Natural killer cell (primary cell): ENCODE results near the gene SNTB2. TPM values are rescaled to one million over a fixed set of nuclear protein-coding genes. Genes with fewer than 3 reads are reported as not detected.
"Not testable (repeated sequence)": the region's sequence is repeated elsewhere in the genome, so short reads cannot be mapped to it uniquely, and the experiment has no call there.

Experiments
- ATAC-seq, 3 donors: fragments of 150-1000 bp in 2 of 3; fragments of 200-7000 bp in 1 of 3; cut with Tn5 transposase; 1 replicate in 1 of 3; 2 replicates in 2 of 3; pipeline ENCODE4 v1.10.0; 2021; ENCODE audit warnings: mild to moderate bottlenecking in 2 of 3, moderate library complexity in 2 of 3
- DNase-seq, 2 donors: peaks; one replicate each; pipeline versions ENCODE4 v3.0.0 to v3.0.0-alpha.2; 2013 to 2021; ENCODE audit warnings: mixed read lengths in 1 of 2
- H3K27ac ChIP-seq: one replicate; pipeline ENCODE4 v1.5.1; 2013; ENCODE audit warnings: mild to moderate bottlenecking, low read length
- H3K27me3 ChIP-seq: one replicate; pipeline ENCODE4 v1.6.1; 2013; ENCODE audit warnings: low read length; ENCODE audit not compliant: control insufficient read depth, insufficient read depth
- H3K36me3 ChIP-seq: one replicate; pipeline ENCODE4 v1.6.1; 2013; ENCODE audit warnings: low read length; ENCODE audit not compliant: control insufficient read depth, insufficient read depth
- H3K4me1 ChIP-seq: one replicate; pipeline ENCODE4 v1.6.1; 2013; ENCODE audit warnings: low read length; ENCODE audit not compliant: control insufficient read depth, insufficient read depth
- H3K4me3 ChIP-seq: one replicate; pipeline ENCODE4 v1.5.1; 2013; ENCODE audit warnings: low read length
- H3K9me3 ChIP-seq: one replicate; pipeline ENCODE4 v1.6.1; 2013; ENCODE audit warnings: low read length; ENCODE audit not compliant: control insufficient read depth, insufficient read depth
- H3K27ac Mint-ChIP-seq, 2 donors: one replicate each; pipeline ENCODE4 v1.8.0; 2022; ENCODE audit warnings: mild to moderate bottlenecking in 2 of 2, mixed read lengths in 2 of 2, moderate library complexity in 1 of 2
- H3K27me3 Mint-ChIP-seq, 2 donors: one replicate each; pipeline ENCODE4 v1.8.0; 2022; ENCODE audit warnings: low read depth in 2 of 2, mixed read lengths in 2 of 2
- H3K36me3 Mint-ChIP-seq: one replicate; pipeline ENCODE4 v1.8.0; 2022; ENCODE audit warnings: mixed read lengths
- H3K4me1 Mint-ChIP-seq, 2 donors: one replicate each; pipeline ENCODE4 v1.8.0; 2022; ENCODE audit warnings: mixed read lengths in 2 of 2
- H3K4me3 Mint-ChIP-seq: one replicate; pipeline ENCODE4 v1.8.0; 2022; ENCODE audit warnings: mild to moderate bottlenecking, moderate library complexity, mixed read lengths
- H3K9me3 Mint-ChIP-seq, 2 donors: one replicate each; pipeline ENCODE4 v1.8.0; 2022; ENCODE audit warnings: mixed read lengths in 2 of 2
- WGBS: methylation state at CpG from one replicate; pipeline ENCODE4 v1.1.7; 2013; ENCODE audit warnings: missing lambda C conversion rate; ENCODE audit not compliant: insufficient coverage; 5-methylcytosine and 5-hydroxymethylcytosine counted together
- intact Hi-C: fragments of 100-400 bp; cut with micrococcal nuclease; formaldehyde crosslinking; loops from one replicate; pipeline ENCODE4 v1.14.2; 2022
- total RNA-seq, 4 donors: library from RNA; stranded (reverse); fragments of 120-200 nt in 1 of 4; gene quantifications; one replicate each; pipeline versions ENCODE4 v1.2.3 to v1.2.4, GENCODE V29; 2013 to 2022
- TF ChIP-seq, protein P1 (sequence below): fragments of 200-600 bp; IDR thresholded peaks from one replicate; pipeline ENCODE4 v1.8.0; 2022; ENCODE audit warnings: antibody characterized with exemption

SNTB2 gene
- total RNA-seq, 3 donors from 2014 or later (not counting 1 experiment from before 2014, with no cell fraction given) = 43.8 to 55.2 (median 49.9) TPM

GRCh38 chr16:69285240-69285639 is 98.3 kb downstream of the SNTB2 start:
- 100% methylated on average over 1 of the region's 4 CpGs for WGBS
- TF ChIP-seq, protein P1, sequence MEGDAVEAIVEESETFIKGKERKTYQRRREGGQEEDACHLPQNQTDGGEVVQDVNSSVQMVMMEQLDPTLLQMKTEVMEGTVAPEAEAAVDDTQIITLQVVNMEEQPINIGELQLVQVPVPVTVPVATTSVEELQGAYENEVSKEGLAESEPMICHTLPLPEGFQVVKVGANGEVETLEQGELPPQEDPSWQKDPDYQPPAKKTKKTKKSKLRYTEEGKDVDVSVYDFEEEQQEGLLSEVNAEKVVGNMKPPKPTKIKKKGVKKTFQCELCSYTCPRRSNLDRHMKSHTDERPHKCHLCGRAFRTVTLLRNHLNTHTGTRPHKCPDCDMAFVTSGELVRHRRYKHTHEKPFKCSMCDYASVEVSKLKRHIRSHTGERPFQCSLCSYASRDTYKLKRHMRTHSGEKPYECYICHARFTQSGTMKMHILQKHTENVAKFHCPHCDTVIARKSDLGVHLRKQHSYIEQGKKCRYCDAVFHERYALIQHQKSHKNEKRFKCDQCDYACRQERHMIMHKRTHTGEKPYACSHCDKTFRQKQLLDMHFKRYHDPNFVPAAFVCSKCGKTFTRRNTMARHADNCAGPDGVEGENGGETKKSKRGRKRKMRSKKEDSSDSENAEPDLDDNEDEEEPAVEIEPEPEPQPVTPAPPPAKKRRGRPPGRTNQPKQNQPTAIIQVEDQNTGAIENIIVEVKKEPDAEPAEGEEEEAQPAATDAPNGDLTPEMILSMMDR = no peak

DNA sequence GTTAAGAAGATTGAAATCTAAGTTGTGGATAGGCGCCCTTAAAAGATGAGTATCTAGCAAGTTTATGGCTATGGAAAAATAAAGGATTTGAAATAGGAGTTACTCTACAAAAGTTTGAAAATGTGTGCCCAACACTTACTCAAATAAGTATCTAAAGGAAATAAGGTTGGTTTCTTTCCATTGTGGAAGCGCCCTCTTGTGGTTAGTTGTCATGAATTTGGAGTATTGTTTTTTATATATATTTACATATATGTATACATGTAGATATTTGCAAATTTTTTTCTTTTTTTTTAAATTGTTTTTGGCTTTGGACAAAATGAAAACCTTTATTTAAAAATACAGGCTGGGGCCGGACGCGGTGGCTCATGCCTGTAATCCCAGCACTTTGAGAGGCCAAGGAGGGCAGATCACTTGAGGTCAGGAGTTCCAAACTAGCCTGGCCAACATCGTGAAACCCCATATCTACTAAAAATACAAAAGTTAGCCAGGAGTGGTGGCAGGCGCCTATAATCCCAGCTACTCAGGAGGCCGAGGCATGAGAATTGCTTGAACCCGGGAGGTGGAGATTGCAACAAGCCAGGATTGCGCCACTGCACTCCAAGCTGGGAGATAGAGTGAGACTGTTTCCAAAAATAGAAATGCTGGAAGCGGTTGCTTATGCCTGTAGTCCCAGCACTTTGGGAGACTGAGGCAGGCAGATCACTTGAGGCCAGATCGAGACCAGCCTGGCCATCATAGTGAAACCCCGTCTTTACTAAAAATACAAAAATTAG is 100.2 kb downstream of the SNTB2 start:
- Mint-ChIP-seq H3K9me3 (no peaks in the 10 kb centered on the region), H3K36me3 (no peaks in the 10 kb centered on the region), H3K4me3 (no peak overlapping the region), H3K27ac (no peak overlapping the region), H3K27me3 (no peaks in the 10 kb centered on the region), H3K4me1 (no peaks in the 10 kb centered on the region)
- H3K36me3 ChIP-seq = peaks cover 13% of the 10 kb centered on the region
- H3K9me3 ChIP-seq = no peaks in the 10 kb centered on the region
- TF ChIP-seq, protein P1 = peak; percentile 79
- DNase-seq = peak in 1 of 2 donors; percentile 83
- H3K27me3 ChIP-seq = no peaks in the 10 kb centered on the region
- intact Hi-C loops = loop anchor here (1.0 kb wide), 1 partner anchor 137 kb away; no protein-coding TSS in a partner anchor
- WGBS = 94% methylated on average over 11 of the region's 13 CpGs
- no peaks in the 10 kb centered on the region for H3K4me1 ChIP-seq
- peak in 1 of 3 donors; percentile 51 for ATAC-seq
- no peak overlapping the region for H3K27ac ChIP-seq
- H3K4me3 ChIP-seq = no peak overlapping the region

More at GRCh38 chr16:69285240-69285639, 98.3 kb downstream of the SNTB2 start:
- Mint-ChIP-seq H3K36me3 (no peaks in the 10 kb centered on the region), H3K27me3 (no peaks in the 10 kb centered on the region), H3K4me1 (no peaks in the 10 kb centered on the region), H3K4me3 (no peak overlapping the region), H3K27ac (no peak overlapping the region), H3K9me3 (no peaks in the 10 kb centered on the region)
- peaks cover 13% of the 10 kb centered on the region for H3K36me3 ChIP-seq
- no peaks in the 10 kb centered on the region for H3K27me3 ChIP-seq
- intact Hi-C loops = no loop called here
- no peaks in the 10 kb centered on the region for H3K9me3 ChIP-seq
- no peaks in the 10 kb centered on the region for H3K4me1 ChIP-seq
- H3K4me3 ChIP-seq = no peak overlapping the region
- no peak overlapping the region for H3K27ac ChIP-seq
- no peak for ATAC-seq
- no peak for DNase-seq

GRCh38 chr16:69291657-69292056 is 104.7 kb downstream of the SNTB2 start:
- intact Hi-C loops, H3K4me1 ChIP-seq, H3K27ac Mint-ChIP-seq, H3K27ac ChIP-seq, H3K36me3 ChIP-seq, H3K9me3 ChIP-seq, H3K27me3 ChIP-seq, H3K36me3 Mint-ChIP-seq, DNase-seq, H3K4me1 Mint-ChIP-seq, H3K9me3 Mint-ChIP-seq, H3K4me3 ChIP-seq, ATAC-seq, H3K4me3 Mint-ChIP-seq, H3K27me3 Mint-ChIP-seq: not testable (repeated sequence)
- 92% methylated on average over 9 of the region's 9 CpGs for WGBS

DNA sequence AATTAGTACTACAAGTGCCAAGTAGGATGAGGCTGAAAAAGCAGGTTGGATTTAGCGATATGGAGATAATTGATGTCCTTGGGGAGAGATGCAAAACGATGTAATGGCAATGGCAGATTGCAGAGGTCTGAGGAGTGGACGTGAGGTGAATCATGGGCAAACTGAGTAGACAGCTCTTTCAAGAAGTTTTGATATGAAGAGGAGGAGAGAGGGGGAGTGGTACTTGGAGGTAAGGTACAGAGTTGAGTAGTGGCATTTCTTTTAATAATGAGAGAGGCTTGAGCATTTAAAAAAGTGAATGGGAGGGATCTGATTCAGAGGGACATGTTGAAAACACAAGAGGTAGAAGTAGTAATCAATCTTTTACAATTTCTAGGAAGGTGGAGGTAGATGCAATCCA is 106.4 kb downstream of the SNTB2 start:
- Histone ChIP-seq H3K27me3 (no peaks in the 10 kb centered on the region), H3K36me3 (peaks cover 2% of the 10 kb centered on the region), H3K4me1 (no peaks in the 10 kb centered on the region), H3K27ac (no peak overlapping the region), H3K4me3 (no peak overlapping the region), H3K9me3 (no peaks in the 10 kb centered on the region)
- no peak overlapping the region for H3K4me3 Mint-ChIP-seq
- WGBS = 91% methylated on average over 3 of the region's 3 CpGs
- H3K4me1 Mint-ChIP-seq = peaks cover 0 to 5% of the 10 kb centered on the region in 2 donors
- no peaks in the 10 kb centered on the region for H3K9me3 Mint-ChIP-seq
- no peak for ATAC-seq
- H3K36me3 Mint-ChIP-seq = no peaks in the 10 kb centered on the region
- intact Hi-C loops = no loop called here
- TF ChIP-seq, protein P1 = no peak
- H3K27me3 Mint-ChIP-seq = no peaks in the 10 kb centered on the region
- no peak for DNase-seq
- H3K27ac Mint-ChIP-seq = peak overlapping the region in 1 of 2 donors; percentile 2
